ENCODE data around the gene CSRNP3. TPM values are rescaled to one million over a fixed set of nuclear protein-coding genes. Genes with fewer than 3 reads are reported as not detected.

CSRNP3 gene
- total RNA-seq, 1 experiment from 2014 or later: 0.05 TPM

DNA sequence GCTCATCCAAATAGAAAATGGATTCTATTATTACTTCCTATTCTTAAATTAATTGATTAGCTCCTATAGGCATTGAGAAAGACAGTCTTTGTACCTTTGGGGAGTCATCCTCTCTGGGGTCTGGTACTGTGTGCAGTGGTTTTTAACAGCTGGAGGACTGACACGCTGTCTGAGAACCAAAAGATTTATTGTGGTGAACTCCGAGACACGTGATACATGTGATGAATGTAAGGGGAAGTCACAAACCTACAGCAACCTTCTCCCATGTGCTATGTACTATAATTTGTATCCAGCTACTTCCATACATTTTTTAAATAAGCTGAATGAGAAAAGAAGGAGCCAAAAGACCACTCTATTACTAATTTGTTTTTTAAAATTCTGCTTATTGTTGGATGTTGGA, 190.9 kb downstream of the CSRNP3 start:
- Histone ChIP-seq H4K20me1 (ENCODE audit: insufficient read depth) (no peaks in the 10 kb centered on the region; the same call in 1 of the 2 replicates), H3K27me3 (ENCODE audit: insufficient read depth, low read length) (peaks cover 34% of the 10 kb centered on the region), H3K9me3 (ENCODE audit: control insufficient read depth in 1 of 2, insufficient read depth in 1 of 2, low read depth in 1 of 2, low read length in 2 of 2) (no peaks in the 10 kb centered on the region), H2AFZ (ENCODE audit: low read depth, low read length, poor library complexity, severe bottlenecking) (no peak overlapping the region), H3K79me2 (ENCODE audit: insufficient read depth, low read length) (no peaks in the 10 kb centered on the region), H3K9ac (ENCODE audit: low read length) (no peak overlapping the region), H3K36me3 (ENCODE audit: control insufficient read depth in 1 of 2, insufficient read depth in 2 of 2, low read length in 2 of 2) (no peaks in the 10 kb centered on the region), H3K4me1 (ENCODE audit: control insufficient read depth in 1 of 2, insufficient read depth in 2 of 2, low read length in 2 of 2) (no peaks in the 10 kb centered on the region), H3K4me3 (replicated peaks in 1 of 2; ENCODE audit: low read depth in 1 of 2, low read length in 2 of 2) (no peak overlapping the region), H3K9me2 (ENCODE audit: insufficient read depth) (no peaks in the 10 kb centered on the region), H3K27ac (ENCODE audit: low read depth, low read length) (no peak overlapping the region), H3K4me2 (ENCODE audit: low read length) (no peak overlapping the region)
- RAD21 ChIA-PET (ENCODE audit: low non-redundant PET in 1 of 2, low total read pairs in 2 of 2, uncharacterized antibody in 2 of 2, unreplicated experiment in 2 of 2): no interaction called here
- CTCF ChIA-PET: no interaction called here
- intact Hi-C loops (cut with micrococcal nuclease): no loop called here
- DNase-seq (ENCODE audit: low read depth, low spot score) (no peak), ATAC-seq (no peak)
- no TSS peak for BruUV-seq (replicated peaks)
- POLR2A ChIA-PET: no interaction called here
- TF ChIP-seq SP1 (IDR thresholded peaks at IDR 0.05; ENCODE audit: low read depth): no peak
- no peak for TF ChIP-seq FOSL1 (IDR thresholded peaks at IDR 0.05; ENCODE audit: low read depth)
- no peak for TF ChIP-seq POLR2AphosphoS5 (IDR thresholded peaks at IDR 0.05; ENCODE audit: low read depth, low read length)
- no peak for TF ChIP-seq ZNF274 (IDR thresholded peaks at IDR 0.05; ENCODE audit: low read depth, low read length)
- TF ChIP-seq RAD21 (IDR thresholded peaks at IDR 0.05; ENCODE audit: low read depth): no peak
- no peak for TF ChIP-seq ZFX (IDR thresholded peaks at IDR 0.05)
- no peak for TF ChIP-seq EZH2phosphoT487 (IDR thresholded peaks at IDR 0.05; ENCODE audit: borderline replicate concordance)
- TF ChIP-seq SIN3A (IDR thresholded peaks at IDR 0.05; ENCODE audit: low read depth): no peak
- no peak for TF ChIP-seq ELF1 (IDR thresholded peaks at IDR 0.05; ENCODE audit: borderline replicate concordance, low read depth)
- TF ChIP-seq, protein P1, sequence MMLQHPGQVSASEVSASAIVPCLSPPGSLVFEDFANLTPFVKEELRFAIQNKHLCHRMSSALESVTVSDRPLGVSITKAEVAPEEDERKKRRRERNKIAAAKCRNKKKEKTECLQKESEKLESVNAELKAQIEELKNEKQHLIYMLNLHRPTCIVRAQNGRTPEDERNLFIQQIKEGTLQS (IDR thresholded peaks at IDR 0.05): no peak
- TF ChIP-seq EZH2 (IDR thresholded peaks at IDR 0.05): no peak
- no peak for TF ChIP-seq EGR1 (IDR thresholded peaks at IDR 0.05; ENCODE audit: low read depth)
- TF ChIP-seq, protein P2, sequence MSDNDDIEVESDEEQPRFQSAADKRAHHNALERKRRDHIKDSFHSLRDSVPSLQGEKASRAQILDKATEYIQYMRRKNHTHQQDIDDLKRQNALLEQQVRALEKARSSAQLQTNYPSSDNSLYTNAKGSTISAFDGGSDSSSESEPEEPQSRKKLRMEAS (IDR thresholded peaks at IDR 0.05): no peak
- no peak for TF ChIP-seq SRF (IDR thresholded peaks at IDR 0.05; ENCODE audit: low read depth)
- TF ChIP-seq CEBPB (IDR thresholded peaks at IDR 0.05; ENCODE audit: low read depth): no peak
- TF ChIP-seq, protein P3, sequence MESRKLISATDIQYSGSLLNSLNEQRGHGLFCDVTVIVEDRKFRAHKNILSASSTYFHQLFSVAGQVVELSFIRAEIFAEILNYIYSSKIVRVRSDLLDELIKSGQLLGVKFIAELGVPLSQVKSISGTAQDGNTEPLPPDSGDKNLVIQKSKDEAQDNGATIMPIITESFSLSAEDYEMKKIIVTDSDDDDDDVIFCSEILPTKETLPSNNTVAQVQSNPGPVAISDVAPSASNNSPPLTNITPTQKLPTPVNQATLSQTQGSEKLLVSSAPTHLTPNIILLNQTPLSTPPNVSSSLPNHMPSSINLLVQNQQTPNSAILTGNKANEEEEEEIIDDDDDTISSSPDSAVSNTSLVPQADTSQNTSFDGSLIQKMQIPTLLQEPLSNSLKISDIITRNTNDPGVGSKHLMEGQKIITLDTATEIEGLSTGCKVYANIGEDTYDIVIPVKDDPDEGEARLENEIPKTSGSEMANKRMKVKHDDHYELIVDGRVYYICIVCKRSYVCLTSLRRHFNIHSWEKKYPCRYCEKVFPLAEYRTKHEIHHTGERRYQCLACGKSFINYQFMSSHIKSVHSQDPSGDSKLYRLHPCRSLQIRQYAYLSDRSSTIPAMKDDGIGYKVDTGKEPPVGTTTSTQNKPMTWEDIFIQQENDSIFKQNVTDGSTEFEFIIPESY (IDR thresholded peaks at IDR 0.05; ENCODE audit: extremely low read depth, insufficient replicate concordance, low read length): no peak
- TF ChIP-seq, protein P4, sequence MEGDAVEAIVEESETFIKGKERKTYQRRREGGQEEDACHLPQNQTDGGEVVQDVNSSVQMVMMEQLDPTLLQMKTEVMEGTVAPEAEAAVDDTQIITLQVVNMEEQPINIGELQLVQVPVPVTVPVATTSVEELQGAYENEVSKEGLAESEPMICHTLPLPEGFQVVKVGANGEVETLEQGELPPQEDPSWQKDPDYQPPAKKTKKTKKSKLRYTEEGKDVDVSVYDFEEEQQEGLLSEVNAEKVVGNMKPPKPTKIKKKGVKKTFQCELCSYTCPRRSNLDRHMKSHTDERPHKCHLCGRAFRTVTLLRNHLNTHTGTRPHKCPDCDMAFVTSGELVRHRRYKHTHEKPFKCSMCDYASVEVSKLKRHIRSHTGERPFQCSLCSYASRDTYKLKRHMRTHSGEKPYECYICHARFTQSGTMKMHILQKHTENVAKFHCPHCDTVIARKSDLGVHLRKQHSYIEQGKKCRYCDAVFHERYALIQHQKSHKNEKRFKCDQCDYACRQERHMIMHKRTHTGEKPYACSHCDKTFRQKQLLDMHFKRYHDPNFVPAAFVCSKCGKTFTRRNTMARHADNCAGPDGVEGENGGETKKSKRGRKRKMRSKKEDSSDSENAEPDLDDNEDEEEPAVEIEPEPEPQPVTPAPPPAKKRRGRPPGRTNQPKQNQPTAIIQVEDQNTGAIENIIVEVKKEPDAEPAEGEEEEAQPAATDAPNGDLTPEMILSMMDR (IDR thresholded peaks at IDR 0.05 in 2 of 3, conservative IDR thresholded peaks at IDR 0.05 in 1 of 3; ENCODE audit: borderline replicate concordance in 1 of 3, insufficient read depth in 1 of 3, low read depth in 2 of 3, low read length in 2 of 3): no peak
- no peak for TF ChIP-seq TCF7L2 (IDR thresholded peaks at IDR 0.05; ENCODE audit: borderline replicate concordance, extremely low read depth, insufficient read depth, insufficient read length)
